ENCODE results near the gene TBK1. TPM values are rescaled to one million over a fixed set of nuclear protein-coding genes. Genes with fewer than 3 reads are reported as not detected.

TBK1 gene
- total and polyA plus RNA-seq, 10 of the 15 experiments (the other 5 are each of a cell fraction or from before 2014, with no cell fraction given), result 13.4 to 49.3 (median 37.7) TPM

DNA sequence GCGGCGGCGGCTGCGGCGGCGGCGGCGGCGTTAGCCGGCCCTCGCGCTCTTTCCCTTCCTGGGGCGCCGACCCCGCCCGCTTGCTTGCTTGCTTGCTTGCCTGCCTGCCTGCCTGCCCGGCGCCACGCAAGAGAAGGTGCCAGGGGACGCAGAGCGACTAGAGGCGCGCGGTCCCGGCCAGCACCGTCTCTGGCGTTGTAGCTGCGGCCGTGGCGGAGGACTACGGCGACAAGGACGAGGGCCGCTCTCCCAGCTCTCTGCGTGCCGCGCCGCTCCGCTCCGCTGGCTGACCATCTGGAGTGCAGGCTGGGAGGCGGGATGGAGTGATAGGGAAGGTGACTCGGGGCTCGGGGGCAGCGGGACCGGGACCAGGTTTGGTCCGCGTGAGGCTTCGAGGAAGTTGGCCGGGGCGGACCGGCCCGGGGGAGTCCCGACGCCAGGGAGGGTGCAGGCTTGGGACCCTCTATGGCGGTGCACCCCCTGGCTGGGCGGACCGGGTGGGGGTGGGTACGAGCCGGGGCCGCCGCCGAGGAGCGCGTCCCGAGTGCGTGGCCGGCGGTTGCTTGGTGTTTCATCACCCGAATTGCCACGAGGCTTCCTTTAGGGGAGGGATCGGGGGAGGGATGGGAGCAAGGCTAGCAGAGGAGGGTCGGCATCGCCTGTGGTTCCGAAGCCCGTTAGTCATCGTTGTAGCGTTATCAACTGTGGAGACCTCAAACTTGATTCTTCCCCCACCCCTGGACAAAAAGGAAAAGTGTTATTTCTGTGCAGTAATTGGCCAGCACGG is 47.3 kb upstream of the TBK1 start (continued):
- TF ChIP-seq, protein P1, sequence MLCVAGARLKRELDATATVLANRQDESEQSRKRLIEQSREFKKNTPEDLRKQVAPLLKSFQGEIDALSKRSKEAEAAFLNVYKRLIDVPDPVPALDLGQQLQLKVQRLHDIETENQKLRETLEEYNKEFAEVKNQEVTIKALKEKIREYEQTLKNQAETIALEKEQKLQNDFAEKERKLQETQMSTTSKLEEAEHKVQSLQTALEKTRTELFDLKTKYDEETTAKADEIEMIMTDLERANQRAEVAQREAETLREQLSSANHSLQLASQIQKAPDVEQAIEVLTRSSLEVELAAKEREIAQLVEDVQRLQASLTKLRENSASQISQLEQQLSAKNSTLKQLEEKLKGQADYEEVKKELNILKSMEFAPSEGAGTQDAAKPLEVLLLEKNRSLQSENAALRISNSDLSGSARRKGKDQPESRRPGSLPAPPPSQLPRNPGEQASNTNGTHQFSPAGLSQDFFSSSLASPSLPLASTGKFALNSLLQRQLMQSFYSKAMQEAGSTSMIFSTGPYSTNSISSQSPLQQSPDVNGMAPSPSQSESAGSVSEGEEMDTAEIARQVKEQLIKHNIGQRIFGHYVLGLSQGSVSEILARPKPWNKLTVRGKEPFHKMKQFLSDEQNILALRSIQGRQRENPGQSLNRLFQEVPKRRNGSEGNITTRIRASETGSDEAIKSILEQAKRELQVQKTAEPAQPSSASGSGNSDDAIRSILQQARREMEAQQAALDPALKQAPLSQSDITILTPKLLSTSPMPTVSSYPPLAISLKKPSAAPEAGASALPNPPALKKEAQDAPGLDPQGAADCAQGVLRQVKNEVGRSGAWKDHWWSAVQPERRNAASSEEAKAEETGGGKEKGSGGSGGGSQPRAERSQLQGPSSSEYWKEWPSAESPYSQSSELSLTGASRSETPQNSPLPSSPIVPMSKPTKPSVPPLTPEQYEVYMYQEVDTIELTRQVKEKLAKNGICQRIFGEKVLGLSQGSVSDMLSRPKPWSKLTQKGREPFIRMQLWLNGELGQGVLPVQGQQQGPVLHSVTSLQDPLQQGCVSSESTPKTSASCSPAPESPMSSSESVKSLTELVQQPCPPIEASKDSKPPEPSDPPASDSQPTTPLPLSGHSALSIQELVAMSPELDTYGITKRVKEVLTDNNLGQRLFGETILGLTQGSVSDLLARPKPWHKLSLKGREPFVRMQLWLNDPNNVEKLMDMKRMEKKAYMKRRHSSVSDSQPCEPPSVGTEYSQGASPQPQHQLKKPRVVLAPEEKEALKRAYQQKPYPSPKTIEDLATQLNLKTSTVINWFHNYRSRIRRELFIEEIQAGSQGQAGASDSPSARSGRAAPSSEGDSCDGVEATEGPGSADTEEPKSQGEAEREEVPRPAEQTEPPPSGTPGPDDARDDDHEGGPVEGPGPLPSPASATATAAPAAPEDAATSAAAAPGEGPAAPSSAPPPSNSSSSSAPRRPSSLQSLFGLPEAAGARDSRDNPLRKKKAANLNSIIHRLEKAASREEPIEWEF (IDR thresholded peaks at IDR 0.05; ENCODE audit: insufficient replicate concordance, low read depth, low read length), result no peak
- TF ChIP-seq NFYA (IDR thresholded peaks at IDR 0.05; ENCODE audit: borderline replicate concordance, low read depth, low read length) (no peak), ZNF622 (IDR thresholded peaks at IDR 0.05) (no peak), IKZF1 (conservative IDR thresholded peaks at IDR 0.05) (peak; percentile 86), HDAC6 (IDR thresholded peaks at IDR 0.05; ENCODE audit: unreplicated experiment) (no peak), CBX5 (IDR thresholded peaks at IDR 0.05; ENCODE audit: low read depth) (no peak; the same call in 1 of the 2 replicates), FOXK2 (IDR thresholded peaks at IDR 0.05) (no peak), SUPT20H (IDR thresholded peaks at IDR 0.05; ENCODE audit: borderline replicate concordance, control insufficient read depth, low read depth, low read length) (no peak)
- TF ChIP-seq, protein P2, sequence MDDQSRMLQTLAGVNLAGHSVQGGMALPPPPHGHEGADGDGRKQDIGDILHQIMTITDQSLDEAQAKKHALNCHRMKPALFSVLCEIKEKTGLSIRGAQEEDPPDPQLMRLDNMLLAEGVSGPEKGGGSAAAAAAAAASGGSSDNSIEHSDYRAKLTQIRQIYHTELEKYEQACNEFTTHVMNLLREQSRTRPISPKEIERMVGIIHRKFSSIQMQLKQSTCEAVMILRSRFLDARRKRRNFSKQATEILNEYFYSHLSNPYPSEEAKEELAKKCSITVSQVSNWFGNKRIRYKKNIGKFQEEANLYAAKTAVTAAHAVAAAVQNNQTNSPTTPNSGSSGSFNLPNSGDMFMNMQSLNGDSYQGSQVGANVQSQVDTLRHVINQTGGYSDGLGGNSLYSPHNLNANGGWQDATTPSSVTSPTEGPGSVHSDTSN (IDR thresholded peaks at IDR 0.05; ENCODE audit: insufficient replicate concordance, low read depth, low read length), result no peak
- TF ChIP-seq, protein P3, sequence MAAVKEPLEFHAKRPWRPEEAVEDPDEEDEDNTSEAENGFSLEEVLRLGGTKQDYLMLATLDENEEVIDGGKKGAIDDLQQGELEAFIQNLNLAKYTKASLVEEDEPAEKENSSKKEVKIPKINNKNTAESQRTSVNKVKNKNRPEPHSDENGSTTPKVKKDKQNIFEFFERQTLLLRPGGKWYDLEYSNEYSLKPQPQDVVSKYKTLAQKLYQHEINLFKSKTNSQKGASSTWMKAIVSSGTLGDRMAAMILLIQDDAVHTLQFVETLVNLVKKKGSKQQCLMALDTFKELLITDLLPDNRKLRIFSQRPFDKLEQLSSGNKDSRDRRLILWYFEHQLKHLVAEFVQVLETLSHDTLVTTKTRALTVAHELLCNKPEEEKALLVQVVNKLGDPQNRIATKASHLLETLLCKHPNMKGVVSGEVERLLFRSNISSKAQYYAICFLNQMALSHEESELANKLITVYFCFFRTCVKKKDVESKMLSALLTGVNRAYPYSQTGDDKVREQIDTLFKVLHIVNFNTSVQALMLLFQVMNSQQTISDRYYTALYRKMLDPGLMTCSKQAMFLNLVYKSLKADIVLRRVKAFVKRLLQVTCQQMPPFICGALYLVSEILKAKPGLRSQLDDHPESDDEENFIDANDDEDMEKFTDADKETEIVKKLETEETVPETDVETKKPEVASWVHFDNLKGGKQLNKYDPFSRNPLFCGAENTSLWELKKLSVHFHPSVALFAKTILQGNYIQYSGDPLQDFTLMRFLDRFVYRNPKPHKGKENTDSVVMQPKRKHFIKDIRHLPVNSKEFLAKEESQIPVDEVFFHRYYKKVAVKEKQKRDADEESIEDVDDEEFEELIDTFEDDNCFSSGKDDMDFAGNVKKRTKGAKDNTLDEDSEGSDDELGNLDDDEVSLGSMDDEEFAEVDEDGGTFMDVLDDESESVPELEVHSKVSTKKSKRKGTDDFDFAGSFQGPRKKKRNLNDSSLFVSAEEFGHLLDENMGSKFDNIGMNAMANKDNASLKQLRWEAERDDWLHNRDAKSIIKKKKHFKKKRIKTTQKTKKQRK (IDR thresholded peaks at IDR 0.05; ENCODE audit: low read depth, low read length), result no peak
- TF ChIP-seq, protein P4, sequence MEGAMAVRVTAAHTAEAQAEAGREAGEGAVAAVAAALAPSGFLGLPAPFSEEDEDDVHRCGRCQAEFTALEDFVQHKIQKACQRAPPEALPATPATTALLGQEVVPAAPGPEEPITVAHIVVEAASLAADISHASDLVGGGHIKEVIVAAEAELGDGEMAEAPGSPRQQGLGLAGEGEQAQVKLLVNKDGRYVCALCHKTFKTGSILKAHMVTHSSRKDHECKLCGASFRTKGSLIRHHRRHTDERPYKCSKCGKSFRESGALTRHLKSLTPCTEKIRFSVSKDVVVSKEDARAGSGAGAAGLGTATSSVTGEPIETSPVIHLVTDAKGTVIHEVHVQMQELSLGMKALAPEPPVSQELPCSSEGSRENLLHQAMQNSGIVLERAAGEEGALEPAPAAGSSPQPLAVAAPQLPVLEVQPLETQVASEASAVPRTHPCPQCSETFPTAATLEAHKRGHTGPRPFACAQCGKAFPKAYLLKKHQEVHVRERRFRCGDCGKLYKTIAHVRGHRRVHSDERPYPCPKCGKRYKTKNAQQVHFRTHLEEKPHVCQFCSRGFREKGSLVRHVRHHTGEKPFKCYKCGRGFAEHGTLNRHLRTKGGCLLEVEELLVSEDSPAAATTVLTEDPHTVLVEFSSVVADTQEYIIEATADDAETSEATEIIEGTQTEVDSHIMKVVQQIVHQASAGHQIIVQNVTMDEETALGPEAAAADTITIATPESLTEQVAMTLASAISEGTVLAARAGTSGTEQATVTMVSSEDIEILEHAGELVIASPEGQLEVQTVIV (IDR thresholded peaks at IDR 0.05; ENCODE audit: borderline replicate concordance, partially characterized antibody), result no peak
- TF ChIP-seq, protein P5, sequence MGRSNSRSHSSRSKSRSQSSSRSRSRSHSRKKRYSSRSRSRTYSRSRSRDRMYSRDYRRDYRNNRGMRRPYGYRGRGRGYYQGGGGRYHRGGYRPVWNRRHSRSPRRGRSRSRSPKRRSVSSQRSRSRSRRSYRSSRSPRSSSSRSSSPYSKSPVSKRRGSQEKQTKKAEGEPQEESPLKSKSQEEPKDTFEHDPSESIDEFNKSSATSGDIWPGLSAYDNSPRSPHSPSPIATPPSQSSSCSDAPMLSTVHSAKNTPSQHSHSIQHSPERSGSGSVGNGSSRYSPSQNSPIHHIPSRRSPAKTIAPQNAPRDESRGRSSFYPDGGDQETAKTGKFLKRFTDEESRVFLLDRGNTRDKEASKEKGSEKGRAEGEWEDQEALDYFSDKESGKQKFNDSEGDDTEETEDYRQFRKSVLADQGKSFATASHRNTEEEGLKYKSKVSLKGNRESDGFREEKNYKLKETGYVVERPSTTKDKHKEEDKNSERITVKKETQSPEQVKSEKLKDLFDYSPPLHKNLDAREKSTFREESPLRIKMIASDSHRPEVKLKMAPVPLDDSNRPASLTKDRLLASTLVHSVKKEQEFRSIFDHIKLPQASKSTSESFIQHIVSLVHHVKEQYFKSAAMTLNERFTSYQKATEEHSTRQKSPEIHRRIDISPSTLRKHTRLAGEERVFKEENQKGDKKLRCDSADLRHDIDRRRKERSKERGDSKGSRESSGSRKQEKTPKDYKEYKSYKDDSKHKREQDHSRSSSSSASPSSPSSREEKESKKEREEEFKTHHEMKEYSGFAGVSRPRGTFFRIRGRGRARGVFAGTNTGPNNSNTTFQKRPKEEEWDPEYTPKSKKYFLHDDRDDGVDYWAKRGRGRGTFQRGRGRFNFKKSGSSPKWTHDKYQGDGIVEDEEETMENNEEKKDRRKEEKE (IDR thresholded peaks at IDR 0.05), result no peak

Data from GM12878 (cell line).